Fibroblast of mammary gland (primary cell): ENCODE results near the gene ZNF557.

ENCODE experiments used
- DNase-seq: peaks from one replicate; pipeline ENCODE4 v3.0.0-alpha.2; 2010; ENCODE audit warnings: low read depth
- H3K4me3 ChIP-seq: 2 replicates; pipeline ENCODE4 v1.5.1; 2011; ENCODE audit warnings: low read depth, mild to moderate bottlenecking, low read length, moderate library complexity; ENCODE audit not compliant: control insufficient read depth
- CTCF ChIP-seq: conservative IDR thresholded peaks from 2 replicates; pipeline ENCODE4 v1.5.1; 2011; ENCODE audit warnings: low read depth, low read length, inconsistent platforms; ENCODE audit not compliant: control insufficient read depth, insufficient read depth

Gene ZNF557

GRCh38 chr19:7074705-7075282, 5.3 kb downstream of the ZNF557 start:
- no peak overlapping the region for H3K4me3 ChIP-seq
- TF ChIP-seq CTCF = no peak
- no peak for DNase-seq

GRCh38 chr19:7076151-7076550, 6.6 kb downstream of the ZNF557 start:
- no peak for DNase-seq
- H3K4me3 ChIP-seq = no peak overlapping the region
- no peak for TF ChIP-seq CTCF

- DNase-seq = no peak
- no peak overlapping the region for H3K4me3 ChIP-seq
- TF ChIP-seq CTCF = no peak
Measured at GRCh38 chr19:7078008-7078407, 8.5 kb downstream of the ZNF557 start.

GRCh38 chr19:7083076-7083956, 13.8 kb downstream of the ZNF557 start:
- peak; percentile 56 for DNase-seq
- no peak overlapping the region for H3K4me3 ChIP-seq
- TF ChIP-seq CTCF = no peak

GRCh38 chr19:7088999-7089398, 19.5 kb downstream of the ZNF557 start:
- no peak for DNase-seq
- TF ChIP-seq CTCF = no peak
- no peak overlapping the region for H3K4me3 ChIP-seq

GRCh38 chr19:7098096-7098495, 28.6 kb downstream of the ZNF557 start:
- H3K4me3 ChIP-seq = peak overlapping the region; percentile 66
- no peak for DNase-seq
- TF ChIP-seq CTCF = no peak
